Liver (tissue), 3 donors: Measurements from ENCODE around the gene RGMA.

ENCODE experiments used
- CTCF ChIP-seq: fragments of 150-350 bp; IDR thresholded peaks from 2 replicates; pipeline ENCODE4 v1.5.1; 2017; ENCODE audit warnings: improper control_type of control experiment, low read depth, low read length; ENCODE audit not compliant: missing input control
- HNF4G ChIP-seq: IDR thresholded peaks from 2 replicates; pipeline ENCODE4 v1.6.1; 2016; ENCODE audit warnings: antibody characterized with exemption
- MAX ChIP-seq: IDR thresholded peaks from 2 replicates; pipeline ENCODE4 v1.6.1; 2016; ENCODE audit warnings: antibody characterized with exemption
- RAD21 ChIP-seq, 2 donors: IDR thresholded peaks; 2 replicates each; pipeline ENCODE4 v1.6.1; 2016; ENCODE audit warnings: antibody characterized with exemption in 2 of 2, mild to moderate bottlenecking in 2 of 2
- RXRA ChIP-seq, 2 donors: IDR thresholded peaks; 2 replicates each; pipeline ENCODE4 v1.6.1; 2017 to 2018; ENCODE audit warnings: antibody characterized with exemption in 2 of 2, mild to moderate bottlenecking in 1 of 2
- SP1 ChIP-seq: IDR thresholded peaks from 2 replicates; pipeline ENCODE4 v1.6.1; 2018; ENCODE audit warnings: antibody characterized with exemption, mild to moderate bottlenecking
- YY1 ChIP-seq: IDR thresholded peaks from 2 replicates; pipeline ENCODE4 v1.6.1; 2016; ENCODE audit warnings: antibody characterized with exemption, mild to moderate bottlenecking
- donor health status: healthy.
- donor health status: healthy.

- TF ChIP-seq CTCF = no peak
- no peak for TF ChIP-seq SP1
- TF ChIP-seq RXRA (IDR thresholded peaks at IDR 0.05) = no peak
- TF ChIP-seq MAX = no peak
- no peak for TF ChIP-seq RAD21 (IDR thresholded peaks at IDR 0.05)
- no peak for TF ChIP-seq YY1
- no peak for TF ChIP-seq HNF4G
Measured at GRCh38 chr15:93065641-93066045, 23.4 kb downstream of the RGMA start.
